Stimulated activated CD8-positive, alpha-beta memory T cell treated with anti-CD3 and anti-CD28 coated beads, Interleukin-7, amount 100 ng/mL, for 1 hour (primary cell): Measurements from ENCODE around the gene FBXO30.

Source experiments
- DNase-seq, 2 donors: peaks; one replicate each; pipeline ENCODE4 v3.0.0-alpha.2; 2020; ENCODE audit warnings: low read depth in 2 of 2

FBXO30 gene, protein sequence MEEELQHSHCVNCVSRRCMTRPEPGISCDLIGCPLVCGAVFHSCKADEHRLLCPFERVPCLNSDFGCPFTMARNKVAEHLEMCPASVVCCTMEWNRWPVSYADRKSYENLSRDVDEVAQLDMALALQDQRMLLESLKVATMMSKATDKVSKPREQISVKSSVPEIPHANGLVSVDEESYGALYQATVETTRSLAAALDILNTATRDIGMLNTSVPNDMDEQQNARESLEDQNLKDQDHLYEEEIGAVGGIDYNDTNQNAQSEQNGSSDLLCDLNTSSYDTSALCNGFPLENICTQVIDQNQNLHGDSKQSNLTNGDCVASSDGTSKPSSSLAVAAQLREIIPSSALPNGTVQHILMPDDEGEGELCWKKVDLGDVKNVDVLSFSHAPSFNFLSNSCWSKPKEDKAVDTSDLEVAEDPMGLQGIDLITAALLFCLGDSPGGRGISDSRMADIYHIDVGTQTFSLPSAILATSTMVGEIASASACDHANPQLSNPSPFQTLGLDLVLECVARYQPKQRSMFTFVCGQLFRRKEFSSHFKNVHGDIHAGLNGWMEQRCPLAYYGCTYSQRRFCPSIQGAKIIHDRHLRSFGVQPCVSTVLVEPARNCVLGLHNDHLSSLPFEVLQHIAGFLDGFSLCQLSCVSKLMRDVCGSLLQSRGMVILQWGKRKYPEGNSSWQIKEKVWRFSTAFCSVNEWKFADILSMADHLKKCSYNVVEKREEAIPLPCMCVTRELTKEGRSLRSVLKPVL

DNA sequence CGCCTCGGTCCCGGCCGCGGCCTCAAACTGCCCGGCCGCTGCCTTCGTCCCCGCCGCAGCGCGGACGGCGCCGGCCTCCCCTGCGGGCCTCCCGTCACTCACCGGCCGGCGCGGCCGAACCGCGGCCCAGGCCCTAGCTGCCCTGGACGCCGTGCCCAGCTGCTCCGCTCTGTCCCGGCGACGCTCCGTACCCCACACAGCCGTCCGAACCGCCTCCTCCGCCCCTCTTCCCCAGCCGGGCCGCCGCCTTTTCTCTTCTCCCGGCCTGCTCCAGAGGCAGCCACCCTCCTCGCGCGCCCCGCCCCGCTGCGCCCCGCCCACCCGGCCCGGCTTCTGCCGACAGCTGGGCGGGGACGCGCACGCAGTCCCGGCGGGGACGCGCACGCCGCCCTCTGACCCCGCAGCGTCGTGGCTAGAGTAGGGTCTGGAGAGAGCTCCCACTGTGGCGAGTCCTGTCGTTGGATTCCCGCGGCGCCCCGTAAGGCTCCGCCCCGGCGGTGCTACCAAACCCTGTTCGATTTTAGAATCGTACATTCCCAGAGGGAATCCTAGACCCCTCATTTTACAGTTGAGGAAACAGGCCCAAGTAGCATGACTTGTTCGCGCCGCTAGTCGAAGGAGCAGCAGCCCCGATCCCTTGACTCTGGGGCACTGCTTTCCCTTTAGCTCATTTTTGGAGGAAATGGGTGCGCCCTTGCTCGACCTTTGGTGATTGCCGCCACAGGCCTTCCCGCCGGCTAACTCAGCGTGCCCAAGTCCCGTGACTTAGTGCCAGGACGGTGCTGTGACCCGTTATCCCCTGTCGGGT is at the start of gene FBXO30:
TSS of gene FBXO30 (minus strand) at position 295 of the 808 bp plus-strand sequence. CDS start 8,390 bp downstream, outside the sequence.
- peak; percentile 70 to 74 for DNase-seq

DNA sequence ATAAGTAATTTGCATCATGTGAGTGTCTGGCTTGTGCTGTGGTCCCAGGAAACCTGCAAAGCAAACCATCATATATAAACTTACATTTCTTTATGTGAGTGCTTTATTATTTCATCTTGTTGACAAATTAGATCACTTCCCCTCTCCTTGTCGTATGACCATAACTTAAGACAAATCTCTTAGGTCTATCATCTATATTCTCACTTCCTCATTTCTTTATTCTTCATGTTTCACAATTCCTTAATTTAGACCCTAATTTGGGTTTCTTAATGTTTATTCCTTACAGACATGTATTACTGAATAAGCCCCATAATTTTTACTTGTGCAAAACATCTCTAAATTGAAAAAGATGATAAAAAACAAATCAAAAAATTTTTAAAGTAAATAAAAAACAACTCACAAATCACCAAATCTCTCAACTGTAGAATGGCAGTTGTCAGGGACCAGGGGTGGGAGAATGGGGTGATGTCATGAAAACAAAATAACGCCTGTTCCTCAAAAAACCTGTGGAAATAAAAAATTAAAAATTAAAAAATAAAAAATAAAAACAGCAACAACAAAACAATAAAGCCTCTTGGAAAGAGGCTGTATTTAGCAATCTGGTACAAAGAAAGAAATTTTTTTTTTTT is 49.5 kb upstream of the FBXO30 start:
- DNase-seq, result no peak

DNA sequence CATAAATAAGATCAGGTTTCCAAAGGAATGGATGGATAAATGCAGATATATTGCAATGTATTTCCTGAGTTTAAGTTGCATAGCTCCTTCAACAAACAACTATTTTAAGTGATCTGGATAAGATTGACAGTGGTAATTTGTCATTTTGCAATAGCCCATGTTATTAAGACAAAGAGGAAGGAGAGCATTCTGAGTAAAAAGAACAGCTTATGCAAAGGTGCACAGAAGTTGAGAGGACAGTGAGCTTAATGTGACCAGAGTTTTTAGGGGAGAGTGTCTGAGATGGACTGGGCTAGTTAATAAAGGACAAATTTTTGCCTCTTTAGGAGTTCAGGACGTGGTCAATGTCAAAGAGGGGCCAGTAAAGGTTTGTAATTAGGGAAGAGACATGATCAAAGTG is 48.8 kb upstream of the FBXO30 start:
- DNase-seq, result no peak

DNA sequence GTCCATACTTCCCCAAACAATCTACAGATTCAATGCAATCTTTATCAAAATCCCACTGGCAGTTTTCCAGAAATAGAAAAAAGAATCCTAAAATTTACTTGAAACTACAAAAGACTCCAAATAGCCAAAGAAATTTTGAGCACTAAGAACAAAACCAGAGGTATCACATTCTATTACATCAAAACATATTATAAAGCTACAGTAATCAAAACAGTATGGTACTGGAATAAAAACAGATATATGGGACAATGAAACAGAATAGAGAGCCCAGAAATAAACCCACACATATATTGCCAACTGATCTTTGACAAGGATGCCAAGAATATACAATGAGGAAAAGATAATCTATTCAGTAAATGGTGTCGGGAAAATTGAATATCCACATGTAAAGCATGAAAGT is 46.0 kb upstream of the FBXO30 start:
- DNase-seq, result no peak

DNA sequence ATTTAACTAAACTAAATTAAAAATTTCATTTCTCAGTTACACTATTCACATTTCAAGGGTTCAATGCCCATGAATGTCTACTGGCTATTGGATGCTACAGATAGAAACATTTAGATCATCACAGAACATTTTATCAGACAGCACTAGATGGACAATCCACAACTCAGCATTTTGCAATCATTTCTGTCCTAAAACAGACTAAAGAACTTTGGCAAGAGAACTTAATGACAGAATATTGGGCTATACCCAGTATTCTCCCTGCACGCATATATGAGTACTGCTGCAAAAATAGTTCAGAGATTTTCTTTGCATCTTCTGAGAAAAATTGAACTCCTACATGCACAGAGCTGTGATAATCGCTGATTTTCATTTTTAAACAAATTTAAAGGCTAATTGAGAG is 36.1 kb upstream of the FBXO30 start:
- no peak for DNase-seq

DNA sequence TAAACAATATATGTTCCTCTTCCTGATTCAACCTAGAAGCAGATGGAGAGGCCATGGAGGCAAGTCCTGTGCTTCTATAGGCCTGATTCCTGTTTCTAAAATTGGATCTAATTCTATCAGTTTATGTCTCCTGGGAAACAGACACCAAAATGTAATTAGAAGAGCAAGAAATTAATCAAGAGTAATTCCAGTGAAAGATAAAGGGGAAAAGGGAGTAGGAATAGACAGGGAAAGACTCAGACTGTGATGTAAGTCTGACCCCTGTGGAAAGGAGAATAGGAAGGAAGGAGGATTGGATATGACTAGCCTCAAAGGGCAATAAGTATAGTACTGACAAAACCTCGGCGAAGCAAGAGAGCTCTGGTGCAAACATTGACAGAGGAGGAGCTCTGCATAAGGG is 33.9 kb upstream of the FBXO30 start:
- no peak for DNase-seq

DNA sequence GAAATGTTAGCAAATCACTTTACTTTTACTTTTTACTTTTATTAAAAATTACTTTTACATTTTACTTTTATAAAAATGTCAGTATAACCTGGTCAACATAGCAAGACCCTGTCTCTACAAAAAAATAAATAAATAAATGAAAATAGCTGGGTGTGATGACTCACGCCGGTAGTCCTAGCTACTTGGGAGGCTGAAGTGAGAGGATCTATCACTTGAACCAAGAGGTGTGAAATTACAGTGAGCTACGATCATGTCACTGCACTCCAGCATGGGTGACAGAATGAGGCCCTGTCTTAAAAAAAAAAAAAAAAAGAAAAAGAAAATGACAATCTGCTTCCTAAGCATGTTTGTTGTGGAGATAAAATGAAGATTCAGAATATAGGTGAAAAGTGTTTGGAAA is 31.0 kb upstream of the FBXO30 start:
- DNase-seq, result no peak

DNA sequence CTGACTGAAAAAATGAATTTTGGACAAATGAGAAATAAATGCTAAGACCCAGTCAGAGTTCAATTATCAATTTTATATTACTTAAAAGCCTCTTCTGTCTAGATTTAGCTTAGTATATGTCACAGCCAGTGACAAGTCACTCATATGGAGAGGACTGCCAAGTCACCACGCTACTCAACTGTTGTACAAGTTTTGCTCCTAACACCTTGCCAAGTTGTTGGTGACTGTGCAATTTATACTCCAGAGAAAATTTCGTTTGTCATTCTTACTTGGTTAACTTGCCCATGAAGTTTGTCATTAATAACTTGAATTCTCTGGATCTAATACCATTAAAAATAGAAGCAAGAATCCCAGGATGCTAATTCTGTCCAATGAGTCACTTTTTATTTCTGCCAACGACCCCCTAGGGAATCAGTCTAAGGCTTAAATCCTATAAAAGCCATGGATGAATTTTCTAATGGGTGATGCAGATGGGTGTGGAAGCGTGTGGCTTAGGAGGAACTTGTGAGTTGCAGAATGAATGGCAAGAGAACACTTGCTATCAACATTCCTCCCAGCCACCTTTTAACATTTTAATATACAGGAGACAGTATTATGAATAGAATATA is 30.4 kb upstream of the FBXO30 start:
- DNase-seq, result no peak

DNA sequence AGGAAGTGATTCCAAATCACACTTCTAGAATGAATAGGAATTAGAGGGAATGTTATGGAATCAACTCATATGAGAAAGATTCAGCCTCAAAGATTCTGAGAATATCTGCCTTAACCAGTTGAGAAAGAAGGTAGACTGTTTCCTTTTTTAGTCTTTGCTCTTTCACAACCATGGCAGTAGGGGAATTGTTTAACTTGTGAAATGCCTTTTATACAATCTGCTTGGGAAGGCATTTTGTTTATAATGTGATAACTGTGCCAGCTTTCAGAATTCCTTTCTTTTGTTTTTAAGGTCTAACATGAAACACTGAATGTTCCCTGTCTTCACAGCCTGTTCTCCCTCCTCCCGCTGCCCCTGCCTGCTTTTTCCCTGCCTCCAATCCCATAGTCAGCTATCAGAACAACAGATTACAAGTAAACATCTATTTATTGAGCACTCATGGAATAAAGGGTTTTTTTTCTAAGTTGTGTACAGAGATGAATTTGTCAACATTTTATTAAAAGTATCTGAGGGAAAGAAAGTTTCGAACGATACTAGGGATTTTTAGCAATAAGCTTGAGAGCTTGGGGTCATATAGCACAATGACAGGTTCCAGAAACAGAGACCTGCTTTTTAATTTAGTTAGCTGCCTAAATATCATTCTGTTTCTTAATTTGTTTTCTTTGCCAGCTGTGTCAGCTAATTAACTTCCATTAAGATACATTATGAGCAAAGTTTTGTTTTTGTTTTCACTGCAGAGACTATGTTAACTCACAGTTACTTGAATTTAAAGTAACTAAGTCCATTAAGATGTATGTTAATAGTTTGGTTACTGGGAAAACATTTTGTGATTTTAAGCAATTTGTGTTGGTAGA is 28.3 kb upstream of the FBXO30 start:
- no peak for DNase-seq

DNA sequence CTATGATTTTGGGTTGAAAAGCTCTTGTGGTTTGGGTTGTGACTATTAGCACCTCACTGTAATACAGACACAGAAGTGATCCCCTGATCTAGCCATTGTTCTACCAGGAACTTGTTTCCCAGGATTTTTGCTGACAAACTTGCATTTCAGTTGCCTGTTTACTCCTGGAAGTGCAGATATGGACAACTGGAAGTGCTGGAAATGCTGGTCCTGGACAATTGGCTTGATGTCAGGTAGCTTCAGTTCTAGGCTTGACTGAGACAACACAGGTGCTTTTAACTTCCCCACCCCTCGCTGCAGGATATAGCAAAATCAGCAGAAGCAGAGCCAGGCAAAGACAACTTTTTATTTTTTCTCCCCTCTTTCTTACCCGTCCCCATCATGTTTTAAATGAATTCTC is 27.1 kb upstream of the FBXO30 start:
- no peak for DNase-seq

DNA sequence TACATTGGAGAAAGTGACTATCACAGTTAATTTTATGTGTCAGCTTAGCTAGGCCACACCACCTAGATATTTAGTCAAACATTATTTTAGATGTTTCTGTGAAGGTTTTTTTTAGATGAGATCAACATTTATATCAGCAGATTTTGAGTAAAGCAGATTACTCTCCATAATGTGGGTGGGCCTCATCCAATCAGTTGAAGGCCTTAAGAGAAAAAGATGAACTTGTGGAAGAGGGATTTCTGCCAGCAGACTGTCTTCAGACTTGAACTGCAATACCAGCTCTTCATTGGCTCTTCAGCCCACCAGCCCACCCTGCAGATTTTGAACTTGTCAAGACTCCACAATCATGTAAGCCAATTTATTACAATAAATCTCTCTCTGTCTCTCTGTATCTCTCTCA is 25.1 kb upstream of the FBXO30 start:
- DNase-seq, result no peak

DNA sequence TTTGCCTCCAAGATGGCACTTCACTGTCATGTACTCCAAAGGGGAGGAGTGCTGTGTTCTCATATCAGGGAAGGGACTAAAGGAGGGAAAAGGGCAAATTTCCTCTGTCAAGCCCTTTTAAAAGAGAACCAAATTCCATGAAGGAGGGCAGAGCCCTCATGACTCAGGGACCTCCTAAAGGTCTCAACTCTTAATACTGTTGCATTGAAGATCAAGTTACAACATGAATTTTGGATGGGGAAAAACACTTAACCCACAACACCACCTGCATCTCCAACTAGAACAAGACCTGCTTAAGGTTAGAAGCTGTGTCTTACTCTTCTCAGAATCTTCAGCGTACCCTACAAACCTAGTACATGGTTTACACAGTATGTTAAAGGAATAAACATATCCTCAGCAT is 23.7 kb upstream of the FBXO30 start:
- no peak for DNase-seq

DNA sequence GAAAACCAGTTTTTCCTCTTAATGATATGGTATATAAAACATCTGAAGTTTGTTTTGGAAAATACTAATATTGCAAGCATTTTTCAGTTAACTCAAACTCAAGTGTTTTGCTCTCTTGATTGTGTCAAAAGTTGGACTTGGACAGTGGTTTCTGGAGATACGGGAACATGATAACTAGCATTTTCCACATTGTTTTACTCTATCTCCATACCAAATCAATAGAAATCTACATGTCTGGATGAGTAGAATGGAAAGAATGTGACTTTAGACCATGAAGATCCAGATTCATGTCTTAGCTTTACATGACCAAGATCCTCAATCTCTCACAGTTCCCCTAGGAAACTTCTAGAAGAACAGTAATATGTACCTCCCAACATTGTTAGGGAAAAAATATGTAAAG is 22.2 kb upstream of the FBXO30 start:
- no peak for DNase-seq

DNA sequence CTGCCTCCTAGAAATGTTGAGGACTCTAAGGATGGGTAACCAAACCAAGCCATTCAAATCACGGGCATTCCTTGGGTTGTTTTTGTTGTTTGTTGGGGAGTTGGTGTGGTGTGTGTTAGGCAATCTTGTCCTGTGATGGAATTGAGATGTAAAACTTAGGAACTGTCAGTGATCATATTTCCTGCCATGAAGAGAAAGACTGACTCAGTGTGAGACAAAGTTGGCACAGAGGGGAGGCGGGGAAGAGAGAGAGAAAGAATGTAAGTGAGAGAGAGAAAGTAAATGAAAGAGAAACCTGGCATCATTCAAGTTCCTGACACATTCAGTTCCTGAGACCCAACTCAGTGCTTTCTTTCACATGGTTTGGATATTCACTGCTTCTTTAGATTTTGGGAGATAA is 21.6 kb upstream of the FBXO30 start:
- no peak for DNase-seq

DNA sequence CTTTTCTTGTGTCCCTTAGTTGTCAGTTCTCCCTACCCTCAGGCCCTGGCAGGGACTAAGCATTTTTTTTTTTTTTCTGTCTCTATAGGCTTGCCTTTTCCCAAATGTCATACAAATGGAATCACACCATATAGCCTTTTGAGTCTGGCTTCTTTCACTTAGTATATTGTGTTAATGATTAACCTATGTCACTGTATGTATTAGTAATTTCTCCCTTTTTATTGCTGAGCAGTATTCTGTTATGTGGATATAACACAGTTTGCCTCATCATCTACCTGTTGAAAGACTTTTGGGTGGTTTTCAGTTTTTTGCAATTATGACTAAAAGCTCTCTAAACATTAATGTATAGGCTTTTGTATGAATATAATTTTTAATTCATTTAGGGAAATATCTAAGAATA is 16.0 kb upstream of the FBXO30 start:
- no peak for DNase-seq

DNA sequence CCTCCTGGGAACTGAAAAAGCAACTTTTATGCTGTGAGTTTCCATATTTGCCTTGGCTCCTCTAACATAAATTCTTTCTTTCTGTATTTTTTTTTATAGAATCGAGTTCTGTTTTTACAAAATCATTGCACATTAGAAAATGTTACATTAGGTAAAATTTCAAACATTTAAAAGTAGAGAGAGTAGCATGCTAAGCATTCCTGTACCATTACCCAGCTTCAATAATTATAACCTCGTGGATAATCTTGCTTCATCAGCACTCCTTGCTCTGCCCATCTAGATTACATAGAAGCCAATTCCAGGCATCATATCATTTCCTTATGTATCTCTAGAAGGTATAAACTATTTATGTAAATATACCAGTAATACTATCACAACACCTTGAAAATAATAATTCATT is 15.4 kb upstream of the FBXO30 start:
- no peak for DNase-seq

DNA sequence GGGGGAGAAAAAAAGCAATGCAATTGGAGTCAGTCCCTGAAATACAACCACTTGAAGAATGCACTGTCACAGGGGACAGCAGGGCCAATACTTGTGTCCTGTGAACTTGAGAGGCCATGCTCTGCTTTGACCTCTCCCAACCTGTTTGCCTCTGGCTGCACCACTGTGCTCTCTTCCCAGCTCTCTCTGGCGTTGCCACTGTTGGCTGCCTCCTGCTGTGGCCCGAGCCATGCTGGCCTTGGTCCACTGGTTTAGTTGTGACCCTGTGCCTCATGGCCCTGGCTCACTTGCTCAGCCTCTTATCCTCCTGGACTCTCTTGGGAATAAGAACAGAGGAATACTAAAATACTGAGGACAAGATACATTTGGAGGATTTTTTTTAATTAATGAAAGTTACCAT is 14.5 kb upstream of the FBXO30 start:
- DNase-seq, result no peak

DNA sequence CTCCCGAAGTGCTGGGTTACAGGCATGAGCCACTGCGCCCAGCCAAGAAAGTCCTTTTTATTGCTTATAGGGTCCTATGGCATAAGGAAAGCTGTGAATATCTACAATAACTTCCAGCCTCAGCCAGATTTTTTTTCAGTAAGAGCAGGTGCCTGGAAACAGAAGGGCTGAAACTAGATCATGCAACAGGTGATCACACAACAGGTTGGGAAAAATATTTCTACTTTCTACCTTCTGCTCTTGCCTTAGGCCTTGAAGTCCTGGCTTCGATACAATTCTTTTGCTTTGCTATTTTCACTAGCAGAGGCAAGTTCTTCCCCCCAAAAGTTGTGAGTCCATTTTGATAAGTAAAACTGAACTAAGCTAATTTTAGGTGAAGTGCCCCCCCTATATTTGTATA is 9.7 kb upstream of the FBXO30 start:
- no peak for DNase-seq

DNA sequence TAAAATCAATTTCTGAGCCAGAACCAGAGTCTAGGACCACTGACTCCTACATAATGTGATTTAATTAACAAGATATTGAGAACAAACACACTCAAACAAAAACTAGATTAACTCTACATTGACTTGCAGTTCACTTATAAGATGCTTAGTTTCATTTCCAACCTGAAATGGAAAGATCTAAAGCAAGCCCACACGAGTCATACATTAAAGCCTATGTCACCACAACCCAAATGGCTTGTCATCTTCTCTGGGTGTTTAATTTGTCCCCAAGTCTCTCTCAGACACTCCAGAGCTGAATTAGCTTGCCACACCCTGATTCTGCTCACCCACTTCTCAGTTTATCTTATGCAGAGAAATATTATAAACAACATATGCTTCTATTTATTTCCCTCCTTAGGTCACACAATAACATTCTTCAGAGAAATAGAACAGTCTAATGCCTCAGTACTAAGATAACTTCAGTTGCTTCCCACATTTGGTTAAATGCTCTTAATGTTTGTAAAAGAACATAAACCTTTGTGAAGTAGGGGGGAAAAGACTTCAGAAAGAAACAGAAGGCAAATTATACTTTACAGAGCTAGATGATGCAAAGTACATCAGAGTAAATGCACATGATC is 8.8 kb upstream of the FBXO30 start:
- no peak for DNase-seq

DNA sequence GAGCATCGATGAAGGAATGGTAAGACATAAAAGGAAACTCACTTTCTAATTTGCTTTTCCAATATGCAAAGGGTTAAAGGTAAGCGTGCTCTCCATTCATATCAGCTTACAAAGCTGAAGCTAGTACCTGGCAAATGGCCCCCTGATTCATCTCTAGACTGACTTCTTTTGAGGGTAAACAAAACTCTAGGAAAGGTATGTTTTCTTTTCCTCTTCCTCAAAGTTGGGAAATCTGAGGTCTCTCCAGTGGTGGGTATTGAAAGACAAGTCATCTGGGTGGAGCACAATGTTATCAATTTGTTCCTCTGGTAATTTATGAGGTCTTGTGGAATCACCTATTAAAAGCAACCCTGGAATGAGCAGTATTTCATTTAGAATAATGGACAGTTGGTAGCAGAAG is 7.9 kb upstream of the FBXO30 start:
- DNase-seq, result no peak
